Omental fat pad (tissue), 4 donors: ENCODE data around the gene INTS4. TPM values are rescaled to one million over a fixed set of nuclear protein-coding genes. Genes with fewer than 3 reads are reported as not detected.
"Not testable (repeated sequence)": the region's sequence is repeated elsewhere in the genome, so short reads cannot be mapped to it uniquely, and the experiment has no call there.

Experiments used
- ATAC-seq: fragments of 150-250 bp; one replicate; pipeline ENCODE4 v1.9.1; 2016; ENCODE audit warnings: mild to moderate bottlenecking, moderate library complexity; ENCODE audit not compliant: low FRiP score
- DNase-seq: peaks from one replicate; pipeline ENCODE4 v3.0.0-alpha.2; 2019; ENCODE audit warnings: low spot score
- CTCF ChIP-seq, 3 donors: fragments of 450-650 bp; IDR thresholded peaks; one replicate each; pipeline ENCODE4 v1.5.1; 2016 to 2017; ENCODE audit warnings: antibody characterized with exemption in 3 of 3, mild to moderate bottlenecking in 3 of 3, moderate library complexity in 2 of 3
- total RNA-seq, 4 donors: library from RNA; depleted of rRNA; stranded (reverse); fragments of >200 nt; gene quantifications; one replicate each; pipeline ENCODE4 v1.1.0, GENCODE V29; 2016

INTS4 gene
- total RNA-seq, 4 donors from 2014 or later = 22.5 to 43.2 (median 28.7) TPM

- DNase-seq (no peak), ATAC-seq (no peak)
- no peak for TF ChIP-seq CTCF (IDR thresholded peaks at IDR 0.05)
Measured at GRCh38 chr11:77874206-77874605, 120.3 kb downstream of the INTS4 start.

- no peak for TF ChIP-seq CTCF (IDR thresholded peaks at IDR 0.05)
- DNase-seq = no peak
- ATAC-seq = no peak
Measured at GRCh38 chr11:77873345-77873744, 121.1 kb downstream of the INTS4 start.

GRCh38 chr11:77871855-77872254 is 122.6 kb downstream of the INTS4 start:
- no peak for ATAC-seq

GRCh38 chr11:77868744-77869143 is 125.7 kb downstream of the INTS4 start:
- no peak for TF ChIP-seq CTCF (IDR thresholded peaks at IDR 0.05)
- ATAC-seq (no peak), DNase-seq (no peak)

More at GRCh38 chr11:77871855-77872254, 122.6 kb downstream of the INTS4 start:
- DNase-seq = no peak
- no peak for TF ChIP-seq CTCF (IDR thresholded peaks at IDR 0.05)

- ATAC-seq (no peak), DNase-seq (no peak)
- no peak for TF ChIP-seq CTCF (IDR thresholded peaks at IDR 0.05)
Measured at GRCh38 chr11:77866336-77866735, 128.1 kb downstream of the INTS4 start.

- ATAC-seq = peak; percentile 48
- TF ChIP-seq CTCF (IDR thresholded peaks at IDR 0.05) = no peak
Measured at GRCh38 chr11:77865805-77866204, 128.7 kb downstream of the INTS4 start.

GRCh38 chr11:77861444-77861843 is 133.0 kb downstream of the INTS4 start:
- ATAC-seq, DNase-seq: not testable (repeated sequence)

More at GRCh38 chr11:77865805-77866204, 128.7 kb downstream of the INTS4 start:
- DNase-seq = no peak

- DNase-seq, ATAC-seq: not testable (repeated sequence)
Measured at GRCh38 chr11:77857906-77858457, 136.5 kb downstream of the INTS4 start.
